Stimulated activated CD8-positive, alpha-beta memory T cell treated with anti-CD3 and anti-CD28 coated beads, Interleukin-2, amount 100 ng/mL, for 48 hours (primary cell): ENCODE results near the gene ZFYVE19.
"Not testable (repeated sequence)": the region's sequence is repeated elsewhere in the genome, so short reads cannot be mapped to it uniquely, and the experiment has no call there.

Experiments used
- DNase-seq, 2 donors: peaks; one replicate each; pipeline ENCODE4 v3.0.0-alpha.2; 2020; ENCODE audit warnings: low read depth in 2 of 2

The ZFYVE19 gene

DNA sequence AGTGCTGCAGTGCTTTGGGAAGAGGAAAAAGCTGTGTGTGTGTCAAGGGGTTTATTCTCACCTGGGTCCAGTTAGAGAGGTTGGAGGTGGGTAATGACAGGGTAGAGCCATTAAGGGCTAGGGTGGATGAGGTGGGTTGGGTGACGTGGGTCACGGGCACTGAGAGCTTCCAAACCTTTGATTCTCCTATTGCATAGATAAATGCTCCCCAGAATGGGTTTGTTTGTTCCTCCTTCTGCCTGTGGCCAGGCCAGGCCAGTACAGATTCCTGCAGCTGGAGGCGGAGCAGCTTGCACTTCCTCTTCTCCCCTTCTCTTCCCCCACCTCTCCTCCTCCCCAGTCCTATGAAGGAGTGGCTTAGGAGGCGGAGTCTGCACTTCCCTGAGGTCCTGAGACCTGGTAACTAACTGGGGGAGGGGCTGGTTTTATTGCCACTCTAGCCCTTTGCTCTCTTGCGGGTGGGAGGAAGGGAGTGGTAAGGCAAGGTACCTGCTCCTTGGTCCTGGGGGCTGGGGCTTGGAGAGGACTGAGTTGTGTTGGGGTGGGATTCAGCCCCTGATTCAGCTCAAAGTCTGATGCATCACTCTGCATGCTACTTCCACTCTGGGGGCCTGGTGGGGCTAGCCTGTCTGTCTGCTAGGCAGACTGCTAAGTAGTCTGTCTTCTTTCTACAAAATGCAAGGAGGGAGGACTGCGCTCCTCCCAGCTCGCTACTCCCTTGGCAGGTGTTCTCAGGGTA is 40.5 kb downstream of the ZFYVE19 start:
- no peak for DNase-seq

DNA sequence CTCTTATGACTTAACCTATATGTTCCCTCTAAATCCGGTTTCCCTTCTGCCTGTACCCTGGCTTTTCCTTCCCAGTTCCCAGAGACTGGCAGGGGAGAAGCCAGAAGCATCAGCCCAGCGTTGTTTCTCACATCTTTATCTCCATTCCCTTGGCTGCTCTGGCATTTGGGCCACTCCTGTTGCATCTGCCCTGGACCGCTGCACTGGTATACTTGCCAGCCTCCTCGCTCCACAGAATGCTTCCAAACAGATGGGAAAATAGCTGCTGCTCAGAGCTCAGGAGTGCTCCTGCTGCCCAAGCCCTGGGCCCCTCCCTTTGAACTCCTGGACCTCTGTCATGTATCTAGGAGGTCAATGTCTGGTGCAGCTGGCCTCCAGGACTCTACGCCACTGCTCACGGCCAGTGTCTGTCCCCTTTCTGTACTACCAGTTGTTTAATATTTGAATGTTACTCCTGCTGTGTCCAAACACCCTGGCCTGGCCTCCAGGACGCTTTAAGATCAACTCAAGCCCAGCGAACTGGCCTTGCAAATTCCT is 43.8 kb downstream of the ZFYVE19 start:
- DNase-seq, result no peak

DNA sequence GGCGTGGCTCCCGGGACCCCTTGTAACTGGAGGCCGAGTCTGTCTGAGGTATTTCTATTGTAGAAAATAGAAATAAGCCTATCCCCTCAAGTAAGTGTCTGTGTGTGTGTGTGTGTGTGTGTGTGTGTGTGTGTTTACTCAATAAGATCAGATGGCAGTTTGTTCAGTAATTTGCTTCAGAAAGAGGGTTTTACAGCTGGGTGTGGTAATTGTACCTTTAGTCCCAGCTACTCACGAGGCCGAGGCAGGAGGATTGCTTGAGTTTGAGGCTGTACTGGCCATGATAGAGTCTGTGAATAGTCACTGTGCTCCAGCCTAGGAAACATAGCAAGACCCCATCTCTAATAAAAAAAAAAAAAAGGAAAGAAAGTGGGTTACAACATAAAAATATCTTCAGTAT is 45.6 kb downstream of the ZFYVE19 start:
- no peak for DNase-seq

DNA sequence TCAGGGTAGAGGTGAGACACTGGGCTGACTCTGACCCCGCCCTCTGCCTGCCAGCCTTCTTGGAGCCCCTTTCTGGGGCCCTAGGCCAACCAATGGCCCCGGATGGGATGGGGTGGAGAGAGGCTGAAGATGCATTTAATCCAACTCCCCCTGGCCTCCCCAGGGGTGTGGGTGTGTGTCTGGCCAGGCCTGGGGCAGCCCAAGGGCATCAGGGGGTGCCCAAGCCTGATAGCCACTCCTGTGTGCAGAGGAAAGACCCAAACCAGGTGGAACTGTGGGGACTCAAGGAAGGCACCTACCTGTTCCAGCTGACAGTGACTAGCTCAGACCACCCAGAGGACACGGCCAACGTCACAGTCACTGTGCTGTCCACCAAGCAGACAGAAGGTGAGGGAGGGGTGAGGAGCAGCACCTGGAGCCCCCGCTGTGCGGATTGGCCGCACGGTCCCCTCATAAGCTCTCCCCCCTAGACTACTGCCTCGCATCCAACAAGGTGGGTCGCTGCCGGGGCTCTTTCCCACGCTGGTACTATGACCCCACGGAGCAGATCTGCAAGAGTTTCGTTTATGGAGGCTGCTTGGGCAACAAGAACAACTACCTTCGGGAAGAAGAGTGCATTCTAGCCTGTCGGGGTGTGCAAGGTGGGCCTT is 46.5 kb downstream of the ZFYVE19 start:
- no peak for DNase-seq

DNA sequence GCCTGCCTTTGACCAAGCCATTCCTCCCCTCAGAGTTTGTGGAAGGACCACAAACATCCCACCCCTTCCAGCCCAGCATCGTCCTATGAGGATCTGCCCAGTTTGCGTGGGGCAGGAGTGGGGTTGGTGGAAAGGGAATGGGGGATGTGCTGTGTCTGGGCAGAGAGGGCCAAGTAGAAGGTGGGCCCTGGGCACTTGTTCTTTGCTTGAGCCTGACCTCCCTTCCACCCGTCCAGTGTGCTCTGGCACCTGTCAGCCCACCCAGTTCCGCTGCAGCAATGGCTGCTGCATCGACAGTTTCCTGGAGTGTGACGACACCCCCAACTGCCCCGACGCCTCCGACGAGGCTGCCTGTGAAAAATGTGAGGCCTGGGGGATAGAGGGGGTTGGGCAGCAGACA is 47.3 kb downstream of the ZFYVE19 start:
- no peak for DNase-seq

DNA sequence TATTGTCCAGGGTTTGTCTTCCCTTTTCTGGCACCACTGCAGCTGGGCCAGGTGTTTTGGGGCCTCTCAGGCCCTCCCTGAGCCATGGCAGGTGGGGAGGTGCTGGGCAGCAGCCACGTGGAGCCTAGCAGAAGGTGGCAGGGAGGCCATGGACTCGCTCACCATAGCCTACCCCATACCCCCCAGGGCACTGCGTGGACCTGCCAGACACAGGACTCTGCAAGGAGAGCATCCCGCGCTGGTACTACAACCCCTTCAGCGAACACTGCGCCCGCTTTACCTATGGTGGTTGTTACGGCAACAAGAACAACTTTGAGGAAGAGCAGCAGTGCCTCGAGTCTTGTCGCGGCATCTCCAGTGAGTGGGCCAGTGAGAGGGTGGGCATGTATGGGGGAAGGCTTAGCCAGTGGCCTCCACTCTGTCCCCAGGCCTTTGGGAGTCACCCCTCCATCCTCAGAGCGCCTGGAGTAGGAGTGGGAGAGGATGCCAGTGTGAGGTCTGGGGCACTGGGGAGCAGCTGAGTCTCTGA is 48.9 kb downstream of the ZFYVE19 start:
- DNase-seq, result no peak

DNA sequence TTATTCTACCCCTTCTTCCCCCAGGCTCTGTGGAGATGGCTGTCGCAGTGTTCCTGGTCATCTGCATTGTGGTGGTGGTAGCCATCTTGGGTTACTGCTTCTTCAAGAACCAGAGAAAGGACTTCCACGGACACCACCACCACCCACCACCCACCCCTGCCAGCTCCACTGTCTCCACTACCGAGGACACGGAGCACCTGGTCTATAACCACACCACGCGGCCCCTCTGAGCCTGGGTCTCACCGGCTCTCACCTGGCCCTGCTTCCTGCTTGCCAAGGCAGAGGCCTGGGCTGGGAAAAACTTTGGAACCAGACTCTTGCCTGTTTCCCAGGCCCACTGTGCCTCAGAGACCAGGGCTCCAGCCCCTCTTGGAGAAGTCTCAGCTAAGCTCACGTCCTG is 49.9 kb downstream of the ZFYVE19 start:
- DNase-seq, result no peak

DNA sequence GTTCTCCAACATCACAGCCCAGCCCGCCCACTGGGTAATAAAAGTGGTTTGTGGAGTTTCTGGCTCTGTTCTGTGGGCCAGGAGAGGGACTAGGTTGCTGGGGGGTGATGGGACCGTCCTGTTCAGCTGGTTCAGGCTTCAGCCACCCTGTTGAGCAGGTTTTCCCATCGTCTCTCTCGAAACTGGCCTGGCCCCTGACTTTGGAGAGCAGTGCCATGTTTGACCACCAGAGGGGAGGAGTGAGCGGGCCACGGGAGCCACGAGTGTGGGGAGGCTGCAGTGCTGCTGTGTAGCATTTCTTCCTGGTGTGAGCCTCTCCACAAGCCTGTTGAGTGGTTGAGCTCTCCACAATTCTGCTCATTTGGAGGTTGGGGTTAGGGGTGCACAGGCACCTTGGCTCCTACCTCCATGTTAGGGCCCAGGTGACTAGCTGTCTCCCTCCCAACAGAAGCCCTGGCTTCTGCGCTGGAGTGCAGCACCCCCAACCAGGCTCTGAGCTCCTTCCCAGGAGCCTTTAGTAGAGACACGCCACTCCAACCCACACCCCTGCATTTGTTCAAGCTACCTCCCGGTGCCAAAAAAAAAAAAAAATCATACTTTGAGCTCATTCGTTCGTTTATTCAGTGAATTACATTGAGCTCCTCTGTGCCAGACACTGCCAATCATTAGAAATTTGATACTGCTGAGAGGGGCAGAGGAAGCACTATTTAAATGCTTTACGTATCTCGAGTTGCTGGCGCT is 50.9 kb downstream of the ZFYVE19 start:
- peak; percentile 60 to 76 for DNase-seq

DNA sequence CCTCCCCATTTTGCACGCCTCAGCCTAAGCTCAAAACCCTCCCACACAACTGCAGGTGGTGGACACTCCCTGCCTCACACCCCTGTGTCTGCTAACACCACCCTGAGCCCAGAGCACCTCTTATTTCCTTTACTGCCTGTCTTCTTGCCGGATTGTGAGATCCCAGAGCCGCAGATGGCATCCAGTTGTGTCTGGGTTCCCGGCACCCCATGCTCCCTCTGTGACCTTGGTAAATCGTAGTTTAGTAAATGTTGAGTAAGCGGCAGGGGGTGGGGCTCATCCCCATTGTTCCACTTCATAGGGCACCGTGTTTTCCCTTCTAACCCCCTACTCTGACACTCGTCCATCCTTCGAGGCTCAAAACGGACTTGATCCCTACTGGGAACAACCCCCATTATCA is 51.8 kb downstream of the ZFYVE19 start:
- no peak for DNase-seq

DNA sequence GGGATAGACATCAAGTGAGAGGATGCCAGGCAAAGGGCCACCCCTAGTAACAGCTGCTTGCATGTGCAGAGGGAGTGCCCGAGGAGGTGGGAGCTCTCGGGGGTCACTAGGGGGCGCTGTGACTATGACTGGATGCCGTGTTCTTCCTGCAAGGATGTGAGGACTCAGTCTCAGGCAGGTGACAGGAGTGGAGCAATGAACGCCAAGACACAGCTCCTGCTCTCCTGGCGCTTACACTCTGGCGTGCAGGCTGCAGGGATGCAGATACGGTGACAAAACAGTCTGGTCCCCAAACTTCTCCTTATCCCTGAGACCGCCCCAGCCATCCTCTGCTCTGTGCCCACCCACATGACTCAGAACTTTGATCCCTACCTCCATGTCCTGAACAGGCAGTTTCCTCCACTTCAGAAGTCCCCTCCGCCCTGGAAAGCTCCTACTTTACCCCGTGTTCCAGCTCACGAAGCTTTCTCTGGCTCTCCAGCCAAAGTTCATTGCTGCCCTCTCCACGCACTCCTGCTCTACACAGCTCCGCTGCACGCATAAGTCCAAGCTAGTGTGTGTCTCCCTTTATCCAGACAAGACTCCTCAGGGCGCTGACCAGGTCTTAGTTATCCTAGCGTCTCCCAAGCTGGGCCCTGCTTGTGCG is 52.4 kb downstream of the ZFYVE19 start:
- peak; percentile 76 to 86 for DNase-seq

DNA sequence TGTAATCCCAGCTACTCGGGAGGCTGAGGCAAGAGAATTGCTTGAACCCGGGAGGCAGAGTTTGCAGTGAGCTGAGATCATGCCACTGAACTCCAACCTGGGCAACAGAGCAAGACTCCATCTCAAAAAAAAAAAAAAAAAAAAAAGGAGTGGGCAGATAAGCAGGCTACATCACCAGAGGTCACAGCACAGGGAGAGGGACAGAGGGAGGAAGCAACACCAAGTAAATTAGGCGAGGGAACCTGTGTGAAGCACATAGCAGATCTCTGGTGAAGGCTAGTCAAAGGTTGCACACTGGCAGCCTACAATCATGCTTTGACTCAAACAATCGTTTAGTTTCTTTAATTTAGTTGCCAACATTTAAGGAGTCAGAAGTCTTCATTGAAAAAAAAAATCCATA is 54.3 kb downstream of the ZFYVE19 start:
- DNase-seq, result not testable (repeated sequence)

DNA sequence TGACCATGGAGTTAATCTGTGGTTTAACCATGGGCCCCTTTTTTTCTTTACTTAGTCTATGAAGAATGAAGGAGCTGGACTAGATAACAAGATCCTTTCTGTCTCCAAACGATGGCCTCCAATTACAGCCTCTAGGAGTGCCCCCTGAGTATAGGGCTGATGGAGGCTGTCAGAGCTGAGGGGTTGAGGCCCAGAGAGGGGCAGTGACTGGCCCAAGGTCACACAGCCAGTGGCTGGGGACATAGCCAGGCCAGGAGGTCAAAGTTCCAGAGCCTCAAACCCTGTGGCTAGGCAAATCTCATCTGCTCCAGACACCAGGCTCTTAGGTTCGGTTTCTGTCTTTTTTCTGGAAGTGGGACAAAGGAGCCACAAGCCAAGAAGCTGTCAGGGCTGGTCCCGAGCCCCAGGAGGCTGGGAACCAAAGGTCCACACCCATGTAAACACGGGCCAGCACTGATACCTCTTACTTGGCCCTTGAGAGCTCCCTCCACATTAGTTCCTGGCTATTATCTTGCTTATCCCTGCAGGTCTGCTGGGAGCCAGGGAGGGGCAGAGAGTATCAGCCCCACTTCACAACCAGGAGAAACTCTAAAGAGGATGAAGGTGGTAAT is 56.9 kb downstream of the ZFYVE19 start:
- DNase-seq, result no peak
